Hematopoietic multipotent progenitor cell treated with erythropoietin and hydrocortisone succinate and interleukin-3 and kit ligand, for 15 days (in vitro differentiated cells): ENCODE data around the gene CBARP.

Experiments used
- DNase-seq: peaks from one replicate; pipeline ENCODE4 v3.0.0-alpha.2; 2015; ENCODE audit warnings: low spot score

The CBARP gene

GRCh38 chr19:1275976-1276627 lies 38.3 kb upstream of the CBARP start:
- DNase-seq = no peak

- peak; percentile 93 for DNase-seq
These were observed 37.6 kb upstream of the CBARP start, which contains the start of gene FAM174C for GRCh38 chr19:1275260-1275975. Gene FAM174C, plus strand, starts transcription at chr19:1275530. Its CDS starts 20 bp downstream, at chr19:1275550.

- DNase-seq = no peak
These were observed 37.1 kb upstream of the CBARP start for GRCh38 chr19:1274852-1275259.

GRCh38 chr19:1274081-1274851 lies 36.5 kb upstream of the CBARP start:
- DNase-seq = no peak

- no peak for DNase-seq
These were observed 35.6 kb upstream of the CBARP start for GRCh38 chr19:1273263-1274041.

GRCh38 chr19:1272423-1273262 lies 34.8 kb upstream of the CBARP start:
- DNase-seq = no peak

GRCh38 chr19:1271528-1272422 lies 34.0 kb upstream of the CBARP start:
- no peak for DNase-seq

- DNase-seq = no peak
These were observed 33.2 kb upstream of the CBARP start for GRCh38 chr19:1270854-1271527.

GRCh38 chr19:1270213-1270853 lies 32.5 kb upstream of the CBARP start:
- no peak for DNase-seq

GRCh38 chr19:1269478-1270212 lies 31.8 kb upstream of the CBARP start:
- DNase-seq = peak; percentile 87

GRCh38 chr19:1269065-1269477 lies 31.3 kb upstream of the CBARP start, which contains the start of gene CIRBP:
Gene CIRBP, plus strand, starts transcription at chr19:1269332. Its CDS starts 1,602 bp downstream, at chr19:1270934.
- DNase-seq = peak; percentile 99

GRCh38 chr19:1268226-1269064 lies 30.6 kb upstream of the CBARP start:
- DNase-seq = no peak

- DNase-seq = no peak
These were observed 29.8 kb upstream of the CBARP start for GRCh38 chr19:1267477-1268225.

GRCh38 chr19:1266916-1267476 lies 29.2 kb upstream of the CBARP start:
- DNase-seq = peak; percentile 76

GRCh38 chr19:1266129-1266915 lies 28.5 kb upstream of the CBARP start:
- peak; percentile 91 for DNase-seq
